NCI-H187 (cell line): ENCODE data around the gene HCAR2.
"Not testable (repeated sequence)": the region's sequence is repeated elsewhere in the genome, so short reads cannot be mapped to it uniquely, and the experiment has no call there.

ENCODE experiments used
- DNase-seq, 2 experiments: peaks; one replicate each; lab custom pipeline; 2025; lab: John Stamatoyannopoulos, UW

Gene HCAR2

DNA sequence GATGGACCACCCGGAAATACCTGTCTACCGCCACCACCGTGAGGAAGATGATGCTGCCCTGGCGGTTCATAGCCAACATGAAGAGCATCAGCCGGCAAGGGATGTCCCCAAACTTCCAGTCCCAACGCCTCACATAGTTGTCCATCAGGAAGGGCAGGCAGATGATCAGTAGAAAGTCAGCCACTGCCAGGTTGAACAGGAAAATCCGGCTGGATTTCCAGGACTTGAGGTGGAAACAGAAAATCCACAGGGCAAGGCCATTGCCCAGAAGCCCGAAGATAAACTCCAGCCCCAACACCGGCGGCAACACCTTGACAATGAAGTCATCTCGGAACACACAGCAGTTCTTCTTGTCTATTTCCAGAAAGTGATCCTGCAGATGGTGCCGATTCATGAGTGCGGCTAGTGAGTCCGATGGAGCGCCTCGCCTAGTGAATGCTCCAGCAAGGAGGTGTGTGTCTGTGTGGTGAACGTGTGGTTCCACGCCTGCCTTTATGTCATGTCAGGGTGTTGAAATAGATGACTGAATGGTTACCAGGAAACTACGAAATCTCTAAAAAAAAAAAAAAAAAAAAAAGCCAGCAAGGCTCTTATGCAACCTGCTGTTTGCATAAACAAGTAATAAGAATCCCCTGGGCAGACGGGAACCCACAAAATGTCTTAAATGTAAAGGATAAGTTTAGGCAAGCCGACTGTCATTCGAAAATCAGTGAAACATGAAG lies at the start of gene HCAR2:
HCAR2 (minus strand) TSS at position 468 of the 722 bp plus-strand sequence; CDS start at position 394, 74 bp downstream.
- DNase-seq, result not testable (repeated sequence)

DNA sequence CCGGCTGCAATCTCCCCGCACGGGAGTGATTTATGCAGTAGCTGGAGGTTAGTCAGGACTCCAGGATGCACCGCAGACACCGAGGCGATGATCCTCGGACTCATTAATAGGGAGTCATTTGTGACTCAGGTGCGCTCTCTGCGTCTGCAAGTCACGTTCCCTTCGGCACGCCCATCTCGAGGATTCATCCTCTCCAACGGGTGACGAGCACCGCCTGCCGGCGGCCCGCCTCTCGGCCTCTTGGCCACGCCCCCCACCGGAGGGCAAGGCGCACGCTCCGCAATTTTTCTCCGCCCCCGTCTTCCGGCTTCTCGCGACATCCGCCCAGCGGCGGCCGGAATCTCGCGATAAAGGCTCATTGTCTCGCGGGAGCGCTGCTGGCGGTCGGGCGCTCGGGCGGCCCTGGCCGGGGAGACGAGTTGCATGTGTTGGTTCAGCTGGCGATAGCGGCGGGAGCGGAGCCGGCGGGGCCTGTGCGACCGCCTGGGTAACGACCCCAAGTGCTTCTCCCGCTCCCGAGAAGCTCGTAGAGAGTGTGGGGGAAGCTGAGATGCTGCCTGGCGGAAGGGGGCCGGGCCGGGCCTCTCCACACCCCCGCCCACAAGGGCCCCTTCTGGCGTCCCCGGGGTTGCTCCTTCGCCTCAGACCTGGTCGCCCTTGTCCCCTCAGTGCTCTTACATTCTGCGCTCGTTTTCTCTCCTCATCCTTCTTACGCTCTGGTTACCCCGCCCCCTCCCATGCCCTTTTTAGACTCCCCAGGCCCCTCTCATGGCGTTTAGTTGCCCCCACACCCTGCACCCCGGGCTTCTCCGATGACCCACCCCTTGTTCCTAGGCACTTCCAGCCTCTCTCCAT lies 49.5 kb upstream of the HCAR2 start, which contains the start of gene DENR:
DENR (plus strand) TSS at position 361 of the 855 bp plus-strand sequence. CDS start 878 bp downstream, outside the sequence.
- peak; percentile 98 to 99 for DNase-seq

DNA sequence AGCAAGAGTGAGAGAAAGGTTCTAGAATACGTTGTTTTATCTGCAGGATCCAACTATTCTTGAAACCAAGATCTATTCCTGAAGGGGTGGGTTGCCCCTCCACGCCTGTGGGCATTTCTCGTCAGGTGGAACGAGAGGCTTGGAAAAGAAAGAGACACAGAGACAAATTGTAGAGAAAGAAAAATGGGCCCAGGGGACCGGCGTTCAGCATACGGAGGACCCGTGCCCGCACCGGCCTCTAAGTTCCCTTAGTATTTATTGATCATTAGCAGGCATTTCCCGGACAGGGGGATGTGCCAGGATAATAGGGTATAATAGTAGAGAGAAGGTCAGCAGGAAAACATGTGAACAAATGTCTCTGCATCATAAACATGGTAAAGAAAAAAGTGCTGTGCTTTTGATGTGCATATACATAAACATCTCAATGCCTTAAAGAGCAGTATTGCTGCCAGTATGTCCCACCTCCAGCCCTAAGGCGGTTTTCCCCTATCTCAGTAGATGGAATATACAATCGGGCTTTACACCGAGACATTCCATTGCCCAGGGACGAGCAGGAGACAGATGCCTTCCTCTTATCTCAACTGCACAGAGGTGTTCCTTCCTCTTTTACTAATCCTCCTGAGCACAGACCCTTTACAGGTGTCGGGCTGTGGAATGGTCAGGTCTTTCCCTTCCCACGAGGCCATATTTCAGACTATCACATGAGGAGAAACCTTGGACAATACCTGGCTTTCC lies 47.8 kb upstream of the HCAR2 start:
- DNase-seq, result peak in 1 of 2 experiments; percentile 30

DNA sequence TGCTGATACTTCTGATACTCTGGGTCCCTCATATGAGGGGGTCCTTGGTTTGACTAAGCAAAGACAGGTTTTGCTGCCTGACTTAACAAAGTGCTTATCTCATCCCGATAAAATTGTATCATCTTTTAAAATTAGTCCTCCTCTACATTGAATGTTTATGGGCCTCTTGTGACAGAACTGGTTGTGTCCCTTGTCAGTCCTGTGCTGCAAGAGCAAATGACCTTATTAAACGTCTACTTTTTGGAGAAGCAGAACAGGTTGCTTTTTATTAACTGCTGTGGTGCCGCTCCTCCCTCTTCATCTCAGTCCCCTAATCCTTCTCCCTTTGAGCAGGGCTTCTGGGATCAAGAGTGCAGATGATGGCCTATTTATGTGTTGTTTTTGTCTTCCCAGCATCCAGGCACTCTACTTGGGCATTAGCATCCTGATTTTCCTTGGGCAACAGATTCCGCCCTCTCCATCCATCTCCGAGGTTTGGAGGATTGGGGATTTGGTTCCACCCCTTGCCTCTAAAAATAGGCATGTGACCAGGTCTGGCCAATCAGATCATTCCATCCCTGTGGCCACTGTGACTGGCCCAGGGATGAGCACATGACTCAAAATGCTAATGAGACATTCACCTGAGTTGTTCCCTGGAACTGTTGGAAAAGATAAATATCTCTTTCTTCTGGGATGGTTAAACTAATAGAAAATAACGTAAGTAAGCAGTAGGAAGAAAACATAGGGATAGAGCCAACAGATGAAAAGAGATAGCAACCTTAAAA lies 46.6 kb upstream of the HCAR2 start:
- DNase-seq, result no peak

DNA sequence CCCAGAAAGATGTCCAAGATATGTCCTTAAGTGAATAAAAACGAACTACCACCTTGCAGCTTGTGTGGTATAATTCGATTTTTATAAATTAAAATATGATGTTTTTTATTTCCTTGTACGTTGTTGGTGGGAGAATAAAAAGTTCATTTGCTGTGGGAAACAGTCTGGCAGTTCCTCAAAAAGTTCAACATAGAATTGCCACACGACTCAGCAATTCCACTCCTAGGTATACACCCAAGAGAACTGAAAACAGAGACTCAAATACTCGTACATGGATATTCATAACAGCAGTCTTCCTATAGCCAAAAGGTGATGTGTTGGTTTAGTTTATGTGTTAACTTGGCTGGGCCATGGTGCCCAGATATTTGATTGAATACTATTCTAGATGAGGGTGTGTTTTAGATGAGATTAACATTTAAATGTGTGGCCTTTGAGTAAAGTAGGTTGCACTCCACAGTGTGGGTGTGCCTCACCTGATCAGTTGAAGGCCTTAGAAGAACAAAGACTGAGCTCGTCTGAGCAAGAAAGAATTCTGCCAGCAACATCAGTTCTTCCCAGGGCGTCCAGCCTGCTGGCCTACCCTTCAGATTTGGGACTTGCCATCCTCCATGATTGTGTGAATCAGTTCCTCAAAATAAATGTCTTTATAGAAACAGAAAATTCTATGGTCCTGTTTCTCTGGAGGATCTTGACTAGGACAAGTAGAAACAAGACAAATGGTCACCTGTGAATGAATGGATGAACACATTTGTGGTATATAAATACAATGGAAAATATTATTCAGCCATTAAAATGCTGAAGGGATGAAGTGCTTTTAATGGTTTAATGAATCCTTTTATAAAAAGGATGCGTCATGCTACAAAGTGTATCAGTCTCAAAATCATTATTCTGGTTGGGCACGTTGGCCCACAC lies 44.3 kb upstream of the HCAR2 start:
- DNase-seq, result no peak

DNA sequence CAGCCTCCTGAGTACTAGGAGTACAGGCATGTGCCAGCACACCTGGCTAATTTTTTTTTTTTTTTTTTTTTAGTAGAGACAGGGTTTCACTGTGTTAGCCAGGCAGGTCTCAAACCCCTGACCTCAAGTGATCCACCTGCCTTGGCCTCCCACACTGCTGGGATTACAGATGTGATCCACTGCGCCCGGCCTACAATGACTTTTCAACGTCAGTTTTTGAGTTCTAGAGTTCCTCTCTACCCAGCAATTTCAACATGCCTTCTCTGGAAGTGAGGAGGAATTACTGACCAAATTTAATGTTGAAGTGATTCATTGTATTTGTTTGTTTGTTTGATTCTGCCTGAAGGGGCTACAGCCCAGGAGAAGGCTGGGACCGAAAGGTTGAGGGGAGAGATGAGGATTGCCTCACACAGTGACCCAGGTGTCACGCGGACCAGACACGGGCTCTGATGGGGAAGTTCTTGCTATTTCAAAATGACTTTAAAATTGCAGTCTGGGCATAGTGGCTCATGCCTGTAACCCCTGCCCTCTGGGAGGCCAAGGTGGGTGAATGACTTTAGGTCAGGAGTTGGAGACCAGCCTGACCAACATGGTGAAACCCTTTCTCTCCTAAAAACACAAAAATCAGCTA lies 40.9 kb upstream of the HCAR2 start:
- DNase-seq, result no peak

DNA sequence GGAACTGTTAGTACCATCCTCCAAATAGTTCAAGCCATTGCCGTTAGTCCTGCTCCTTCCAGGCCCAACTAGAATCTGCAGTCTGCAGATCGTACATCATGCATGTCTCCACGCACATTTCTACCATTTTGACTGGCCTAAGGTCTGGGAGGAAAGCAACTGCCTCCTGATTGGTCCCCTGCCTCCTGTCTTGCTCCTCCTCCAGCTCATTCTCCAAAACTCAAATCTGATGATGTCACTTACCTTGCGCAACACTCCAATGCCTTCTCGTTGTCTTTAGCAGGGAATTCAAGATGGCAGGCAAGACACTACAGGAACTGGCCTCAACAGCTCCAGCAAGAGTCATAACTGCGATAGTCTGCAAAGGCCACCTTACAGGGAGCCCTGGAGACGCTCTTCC lies 37.2 kb upstream of the HCAR2 start:
- no peak for DNase-seq

DNA sequence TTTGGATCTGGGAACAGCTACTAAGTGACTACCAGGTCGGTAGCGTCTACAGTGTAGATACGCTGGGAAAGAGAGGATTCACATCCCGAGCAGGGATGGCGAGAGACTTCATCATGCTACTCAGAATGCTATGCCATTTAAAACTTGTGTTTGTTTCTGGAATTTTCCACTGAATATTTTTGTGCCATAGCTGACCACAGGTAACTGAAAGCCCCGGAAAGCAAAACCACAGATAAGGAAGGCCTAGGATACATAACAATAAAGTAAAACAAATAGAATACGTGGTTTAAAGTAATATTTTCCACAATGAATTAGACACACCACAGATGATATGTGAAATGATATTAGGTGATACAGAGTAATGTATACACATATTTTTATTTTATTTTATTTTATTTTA lies 35.4 kb upstream of the HCAR2 start:
- DNase-seq, result no peak

DNA sequence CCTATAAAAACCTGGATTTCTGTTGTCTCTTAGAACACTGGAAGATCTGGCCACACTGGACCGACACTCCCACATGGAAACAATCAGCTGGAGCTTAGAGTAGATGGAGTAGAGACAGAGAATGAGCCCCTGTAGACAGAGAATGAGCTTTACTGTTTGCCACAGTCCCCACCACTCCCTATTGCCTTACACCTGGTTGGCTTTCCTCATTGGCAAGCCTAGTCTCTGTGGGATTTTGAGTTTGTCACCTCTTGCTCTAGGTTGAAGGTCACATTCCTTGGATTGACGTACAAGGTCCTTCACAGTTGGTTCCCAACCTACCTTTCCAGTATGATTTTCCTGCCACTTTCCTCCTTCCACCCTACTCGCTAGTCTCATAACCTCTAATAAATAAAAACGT lies 29.5 kb upstream of the HCAR2 start:
- DNase-seq, result no peak

DNA sequence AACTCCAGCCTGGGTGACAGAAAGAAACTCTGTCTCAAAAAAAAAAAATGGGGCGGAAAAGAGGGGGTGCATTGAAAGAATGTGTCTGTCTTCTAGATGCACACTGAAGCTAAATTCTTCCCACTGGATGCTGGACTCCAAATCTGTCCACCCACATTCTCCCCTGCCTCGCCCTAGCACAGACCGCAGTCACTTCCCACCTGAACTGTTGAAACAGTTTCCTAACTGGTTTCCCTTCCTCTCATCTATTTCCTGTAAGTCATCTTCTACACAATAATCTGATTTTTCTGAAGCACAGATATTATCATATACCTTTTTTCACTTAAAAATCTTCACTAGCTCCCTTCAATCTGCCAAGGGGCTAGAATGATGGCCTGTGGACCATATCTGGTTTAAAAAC lies 29.0 kb upstream of the HCAR2 start:
- no peak for DNase-seq

DNA sequence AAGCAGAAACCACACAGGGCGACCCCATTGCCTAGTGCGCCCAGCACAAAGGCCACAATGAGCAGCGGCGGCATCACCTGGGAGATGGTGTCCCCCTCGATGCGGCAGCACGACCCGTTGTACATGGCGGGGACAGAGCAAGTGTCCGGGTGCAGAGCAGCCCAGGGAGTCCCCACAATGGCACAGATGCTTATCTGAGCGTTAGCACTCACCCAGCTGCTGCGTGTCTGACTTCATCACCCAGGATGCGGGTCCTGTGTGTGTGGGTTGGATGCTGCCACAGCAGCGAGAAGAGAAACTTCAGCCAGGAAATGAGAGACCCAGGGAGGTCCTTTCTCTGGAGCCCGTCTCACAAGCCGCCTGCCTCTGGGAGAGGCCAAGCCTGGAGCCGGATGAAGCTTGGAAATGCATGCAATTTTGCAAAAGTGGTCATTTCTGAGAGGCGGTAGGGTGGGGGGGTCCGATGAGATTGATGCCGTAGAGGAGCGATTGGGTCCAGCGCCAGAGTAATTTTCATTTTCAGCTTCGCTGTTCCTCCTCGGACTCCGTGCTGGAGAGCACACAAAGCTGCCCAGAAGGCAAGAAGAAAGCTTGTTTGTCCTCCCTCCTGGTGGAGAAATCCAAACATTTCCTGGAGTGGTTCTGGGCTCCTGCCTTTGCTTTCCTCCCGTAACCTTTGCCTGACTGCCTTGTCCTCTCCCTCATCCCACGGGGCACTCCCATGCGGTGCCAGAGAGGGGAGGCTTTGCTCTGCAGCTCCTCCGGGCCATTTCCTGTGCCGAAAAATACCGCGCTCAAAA lies 27.3 kb upstream of the HCAR2 start, which contains the start of gene HCAR1:
HCAR1 (minus strand) TSS at position 630 of the 800 bp plus-strand sequence; CDS start at position 125, 505 bp downstream.
- DNase-seq, result no peak

DNA sequence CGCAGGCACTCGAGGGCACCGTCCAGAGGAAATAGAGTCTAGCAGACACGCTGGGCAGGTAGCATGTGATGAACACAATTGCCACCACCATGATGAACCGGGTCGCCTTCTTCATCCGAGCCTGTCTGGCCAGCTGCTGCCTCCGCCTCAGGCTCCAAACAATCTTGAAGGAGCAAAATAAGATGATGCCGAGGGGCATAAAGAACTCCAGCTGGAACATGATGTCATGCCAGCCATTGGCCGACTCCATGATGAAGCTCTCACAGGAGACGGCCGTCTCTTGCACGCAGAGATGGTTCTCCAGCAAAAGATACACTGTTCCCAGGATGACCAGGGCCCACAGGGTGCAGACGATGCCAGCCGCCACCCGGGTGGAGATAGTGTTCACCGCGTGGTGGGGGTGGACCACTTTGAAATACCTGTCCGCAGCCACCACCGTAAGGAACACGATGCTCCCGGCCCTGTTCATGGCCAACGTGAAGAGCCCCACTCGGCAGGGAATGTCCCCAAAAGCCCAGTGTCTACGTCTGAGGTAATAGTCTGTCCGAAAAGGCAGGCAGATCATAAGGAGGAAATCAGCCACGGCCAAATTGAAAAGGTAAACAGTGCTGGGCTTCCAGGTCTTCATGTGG lies 26.5 kb upstream of the HCAR2 start:
- no peak for DNase-seq

DNA sequence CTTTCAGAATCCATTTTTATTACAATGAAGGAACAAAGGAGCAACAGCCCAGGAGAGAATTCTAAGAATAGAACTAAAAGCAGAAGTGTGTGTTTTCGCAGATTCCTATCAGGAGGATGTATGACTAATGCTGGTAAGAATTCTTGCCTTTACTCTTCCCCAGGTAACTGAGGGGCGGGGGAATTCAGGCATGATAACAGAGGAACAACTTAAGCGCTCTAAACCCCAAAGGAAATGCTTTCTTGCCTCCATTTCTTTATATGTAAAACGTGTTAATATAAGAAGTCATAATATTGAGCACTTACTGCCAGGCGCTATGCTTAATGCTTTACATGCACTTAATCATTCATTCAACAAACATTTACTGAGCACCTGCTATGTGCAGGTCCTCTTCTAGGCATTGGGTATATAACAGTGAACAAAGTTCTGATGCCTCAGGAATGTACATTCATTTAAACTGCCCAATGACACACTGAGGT lies 23.0 kb upstream of the HCAR2 start:
- DNase-seq, result no peak

DNA sequence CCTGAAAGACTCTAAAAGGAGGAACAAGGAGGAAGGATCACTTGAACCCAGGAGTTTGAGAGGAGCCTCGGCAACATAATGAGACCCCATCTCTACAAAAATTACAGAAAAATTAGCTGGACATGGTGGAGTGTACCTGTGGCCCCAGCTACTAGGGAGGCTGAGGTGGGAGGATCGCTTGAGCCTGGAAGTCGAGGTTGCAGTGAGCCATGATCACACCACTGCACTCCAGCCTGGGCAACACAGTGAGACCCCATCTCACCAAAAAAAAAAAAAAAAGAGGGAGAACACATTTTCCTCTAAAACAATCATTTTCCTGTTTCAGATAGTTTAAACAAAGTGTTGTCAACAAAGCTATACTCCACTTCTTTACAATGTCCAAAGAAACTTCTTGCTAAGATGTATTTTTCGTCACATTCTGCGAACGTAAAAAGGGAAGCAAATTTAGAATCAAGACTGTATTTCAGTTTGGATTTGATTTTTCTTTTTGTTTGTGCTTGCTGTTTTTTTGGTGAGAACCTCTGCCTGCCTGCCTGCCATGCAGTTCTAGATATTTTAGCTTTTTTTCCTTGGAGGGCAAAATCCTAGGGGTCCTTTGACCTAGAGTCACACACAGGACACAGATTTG lies 22.4 kb upstream of the HCAR2 start:
- no peak for DNase-seq

DNA sequence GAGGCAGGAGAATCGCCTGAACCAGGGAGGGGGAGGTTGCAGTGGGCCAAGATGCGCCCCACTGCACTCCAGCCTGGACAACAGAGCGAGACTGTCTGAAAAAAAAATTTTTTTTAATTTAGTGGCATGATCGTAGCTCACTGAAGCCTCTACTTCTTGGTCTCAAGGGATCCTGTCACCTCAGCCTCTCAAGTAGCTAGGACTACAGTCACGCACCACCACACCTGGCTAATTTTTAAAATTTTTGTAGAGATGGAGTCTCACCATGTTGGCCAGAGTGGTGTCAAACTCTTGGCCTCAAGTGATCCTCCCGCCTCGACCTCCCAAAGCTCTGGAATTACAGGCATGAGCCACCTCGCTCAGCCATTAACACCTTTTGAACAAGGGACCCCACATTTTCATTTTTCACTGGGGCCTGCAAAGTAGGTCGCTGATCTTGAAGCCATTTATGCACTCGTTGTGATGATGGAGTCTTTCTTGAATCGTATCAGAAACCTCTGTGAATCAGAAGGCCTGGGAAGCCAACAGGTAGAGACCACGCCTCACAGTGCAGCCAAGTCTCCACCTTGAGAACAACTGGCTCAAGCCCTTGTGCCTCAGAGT lies 21.6 kb upstream of the HCAR2 start:
- no peak for DNase-seq

DNA sequence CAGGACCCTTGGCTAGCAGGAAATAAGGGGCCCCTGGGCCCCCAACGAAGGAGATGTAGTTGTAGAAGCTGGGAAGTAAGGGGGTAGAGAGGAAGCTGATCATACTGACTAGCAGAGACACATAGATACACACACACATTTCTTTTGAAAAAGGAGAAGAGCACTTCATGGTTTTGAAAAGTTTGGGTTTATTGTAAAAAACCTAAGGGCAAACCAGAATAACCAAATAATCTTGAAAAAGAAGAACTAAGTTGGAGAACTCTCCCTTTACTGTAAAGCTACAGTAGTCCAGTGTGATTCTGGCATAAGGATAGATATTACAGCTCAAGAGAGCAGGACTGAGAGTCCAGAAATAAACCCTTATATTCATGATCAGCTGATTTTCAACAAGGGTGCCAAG lies 19.2 kb upstream of the HCAR2 start:
- DNase-seq, result no peak

DNA sequence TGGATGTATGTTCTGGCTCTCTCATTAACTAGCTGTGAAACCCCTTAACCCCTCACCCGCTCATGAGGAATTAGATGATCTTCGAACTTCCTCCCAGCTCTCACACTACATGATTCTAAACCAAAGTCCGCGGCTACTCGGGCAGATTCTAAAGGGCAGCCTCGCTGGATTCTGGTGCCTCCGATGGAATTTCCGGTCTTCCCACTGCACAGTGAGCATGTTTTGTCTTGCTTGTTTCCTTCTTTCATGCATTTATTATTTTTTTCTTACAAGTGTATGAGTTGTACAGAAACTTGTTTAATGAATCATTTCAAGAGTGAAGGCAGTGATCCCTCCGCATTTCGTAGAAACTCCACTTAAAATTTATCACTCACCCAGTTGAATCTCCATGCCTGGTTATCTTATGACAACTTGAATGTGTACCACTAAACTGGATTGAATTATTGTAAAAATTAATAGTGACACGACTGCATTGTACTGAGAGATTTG lies 17.9 kb upstream of the HCAR2 start:
- DNase-seq, result no peak
